ENCODE measurements around the gene IFNB1.

The IFNB1 gene

DNA sequence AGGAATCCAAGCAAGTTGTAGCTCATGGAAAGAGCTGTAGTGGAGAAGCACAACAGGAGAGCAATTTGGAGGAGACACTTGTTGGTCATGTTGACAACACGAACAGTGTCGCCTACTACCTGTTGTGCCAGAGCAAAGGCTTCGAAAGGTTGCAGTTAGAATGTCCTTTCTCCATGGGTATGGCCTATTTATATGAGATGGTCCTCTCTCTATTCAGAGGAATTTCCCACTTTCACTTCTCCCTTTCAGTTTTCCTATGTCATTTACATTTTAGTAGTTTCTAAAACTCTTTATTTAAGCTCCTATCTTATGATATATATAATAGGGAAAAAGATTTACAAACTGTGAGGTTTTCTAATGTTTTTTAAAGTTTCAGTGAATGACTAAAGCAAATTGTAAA is at the start of gene IFNB1:
Gene IFNB1, minus strand, starts transcription at position 162 of the 400 bp plus-strand sequence. Its CDS starts 73 bp downstream, at position 89.
- no peak for DNase-seq (ENCODE audit: low read depth)

DNA sequence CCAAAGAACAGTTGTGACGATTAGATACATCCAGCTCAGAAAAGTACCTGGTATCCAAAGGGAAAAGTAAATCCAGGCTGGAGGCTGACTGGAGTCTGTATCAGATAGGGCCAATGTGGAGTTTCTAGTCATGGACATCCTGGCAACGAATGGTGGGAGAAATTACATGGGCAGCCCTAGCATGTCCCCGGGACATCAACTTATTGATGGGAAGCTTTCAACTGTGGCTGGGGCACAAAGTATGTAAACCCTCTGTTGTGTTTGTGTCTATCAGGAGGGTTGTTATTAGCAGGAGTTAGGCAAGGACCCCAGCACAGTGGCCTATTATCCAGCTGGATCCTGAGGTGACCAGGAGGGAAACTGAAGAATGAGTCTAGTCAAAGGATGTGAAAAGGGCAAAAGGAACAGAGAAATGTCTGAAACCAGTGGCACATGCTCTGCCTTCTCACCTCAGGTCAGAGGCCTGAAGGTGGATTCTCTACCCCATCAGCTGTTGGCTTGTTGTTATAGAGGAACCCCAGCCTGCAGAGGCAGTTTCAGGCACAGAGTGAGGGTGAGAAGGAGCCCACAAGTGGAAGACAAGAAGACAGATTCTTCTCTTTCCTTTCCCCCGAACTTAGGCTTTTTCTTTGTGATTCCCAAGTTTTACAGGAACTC is 44.0 kb upstream of the IFNB1 start:
- no peak for DNase-seq (ENCODE audit: low read depth)

GRCh38 chr9:21121079-21121478 is 43.3 kb upstream of the IFNB1 start:
- no peak for DNase-seq (ENCODE audit: low read depth)

DNA sequence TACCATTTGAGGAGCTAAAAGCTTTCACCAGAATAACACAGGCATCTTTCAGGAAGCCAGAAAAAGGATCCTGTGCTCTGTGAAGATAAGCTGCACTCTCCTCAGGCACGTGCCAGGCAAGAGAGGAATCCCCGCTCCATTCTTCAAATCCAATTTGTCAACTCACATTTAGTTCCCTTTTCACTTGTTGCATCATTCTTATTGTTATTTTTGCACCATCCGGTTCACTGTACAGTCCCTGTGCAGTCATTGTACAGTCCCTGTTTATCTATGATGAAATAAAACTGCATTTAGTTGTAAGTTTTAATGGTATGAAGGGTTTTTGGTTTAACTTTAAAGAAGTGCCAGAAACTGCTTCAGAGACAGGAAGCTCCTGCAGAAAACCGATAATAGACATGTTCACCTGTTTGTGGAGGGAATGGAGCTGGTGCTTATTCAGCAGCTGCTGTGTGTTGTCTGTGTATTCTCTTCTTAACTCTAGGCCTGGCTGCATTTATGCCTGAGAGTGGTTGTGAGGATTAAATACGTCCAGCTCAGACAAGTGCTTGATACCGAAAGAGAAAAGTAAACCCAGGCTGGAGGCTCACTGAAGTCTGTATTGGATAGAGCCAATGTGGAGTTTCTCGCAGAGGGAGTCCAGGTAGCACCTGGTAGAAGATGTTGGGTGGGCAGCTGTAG is 41.5 kb upstream of the IFNB1 start:
- no peak for DNase-seq (ENCODE audit: low read depth)

DNA sequence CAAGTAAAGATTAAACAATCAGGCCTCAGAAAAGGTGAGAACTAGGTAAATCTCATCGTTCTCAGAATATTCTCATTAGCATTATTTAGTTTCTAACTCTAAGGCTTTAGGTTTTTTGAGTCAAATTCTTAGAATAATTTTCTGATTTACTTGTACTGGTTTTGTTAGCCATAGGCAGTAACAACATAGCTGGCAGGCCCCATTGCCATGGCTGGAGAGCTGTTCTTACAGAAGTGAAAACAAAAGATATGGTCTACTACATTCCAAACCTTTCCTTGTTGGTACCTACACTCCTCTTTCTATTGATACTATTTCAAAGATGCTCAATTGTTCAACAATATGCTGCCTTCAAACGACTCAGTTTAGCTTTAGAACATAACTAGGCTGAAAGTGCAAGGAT is 36.6 kb upstream of the IFNB1 start:
- no peak for DNase-seq (ENCODE audit: low read depth)

DNA sequence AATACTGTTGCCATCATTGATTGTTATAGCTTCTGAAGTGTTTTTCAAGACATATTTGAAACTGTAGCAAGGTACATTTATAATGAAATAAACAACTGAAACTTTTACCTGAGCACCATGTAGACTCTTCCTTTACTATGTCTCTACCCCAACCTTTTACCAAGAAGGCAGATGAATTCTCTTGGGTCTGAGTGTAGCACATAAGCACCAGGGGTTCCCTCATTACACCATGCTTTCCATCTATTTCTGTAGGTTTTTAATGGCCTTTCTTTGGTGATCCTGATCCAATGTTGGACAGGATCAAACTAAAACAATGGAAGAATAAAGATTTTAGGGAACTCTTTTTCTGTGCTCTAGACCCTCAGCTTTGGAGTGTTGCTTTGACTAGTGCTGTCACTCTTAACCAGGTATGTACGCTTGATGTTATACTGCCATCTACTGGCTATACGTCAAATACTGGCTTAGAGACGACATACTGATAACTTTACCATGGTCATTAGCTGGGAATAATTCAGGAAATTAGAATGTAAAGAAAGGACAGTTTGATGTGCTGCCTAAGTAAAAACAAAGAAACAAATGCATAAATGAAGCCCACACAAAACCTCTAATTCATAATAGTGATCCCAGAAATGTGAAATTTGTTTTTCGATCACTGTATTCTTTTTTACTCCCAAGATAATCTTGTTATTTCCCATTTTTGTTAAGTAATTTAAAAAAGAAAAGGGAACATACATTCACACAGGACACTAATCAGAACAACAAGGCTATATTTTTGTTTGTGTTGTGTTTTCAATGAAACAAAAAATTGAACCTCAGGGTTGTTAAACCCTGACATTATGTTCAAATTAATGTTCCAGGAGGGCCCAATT is 33.2 kb upstream of the IFNB1 start:
- no peak for DNase-seq (ENCODE audit: low read depth)

DNA sequence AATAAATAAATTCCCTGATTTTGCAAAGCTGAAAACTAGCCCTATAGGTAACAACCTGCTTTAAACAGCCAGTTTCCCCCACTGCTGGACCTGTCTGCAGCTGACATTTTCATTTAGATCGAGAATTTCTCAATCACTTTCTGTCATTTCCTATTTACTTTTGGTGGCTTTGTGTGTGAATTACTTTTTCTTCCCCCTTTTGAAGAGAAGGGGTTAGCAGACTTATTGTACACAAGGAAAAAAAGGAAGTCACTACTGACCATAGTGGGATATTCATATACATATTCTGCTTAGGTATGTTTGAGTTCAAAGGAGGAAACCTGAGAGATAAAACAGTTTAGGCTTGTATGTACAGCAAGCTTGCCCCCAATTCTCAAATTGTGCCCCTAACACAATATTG is 27.0 kb upstream of the IFNB1 start:
- no peak for DNase-seq (ENCODE audit: low read depth)

GRCh38 chr9:21102305-21102704 is 24.6 kb upstream of the IFNB1 start:
- DNase-seq (ENCODE audit: low read depth) = no peak

GRCh38 chr9:21097817-21098216 is 20.1 kb upstream of the IFNB1 start:
- DNase-seq (ENCODE audit: low read depth) = no peak

GRCh38 chr9:21096901-21097255 is 19.1 kb upstream of the IFNB1 start:
- DNase-seq (ENCODE audit: low read depth) = no peak

DNA sequence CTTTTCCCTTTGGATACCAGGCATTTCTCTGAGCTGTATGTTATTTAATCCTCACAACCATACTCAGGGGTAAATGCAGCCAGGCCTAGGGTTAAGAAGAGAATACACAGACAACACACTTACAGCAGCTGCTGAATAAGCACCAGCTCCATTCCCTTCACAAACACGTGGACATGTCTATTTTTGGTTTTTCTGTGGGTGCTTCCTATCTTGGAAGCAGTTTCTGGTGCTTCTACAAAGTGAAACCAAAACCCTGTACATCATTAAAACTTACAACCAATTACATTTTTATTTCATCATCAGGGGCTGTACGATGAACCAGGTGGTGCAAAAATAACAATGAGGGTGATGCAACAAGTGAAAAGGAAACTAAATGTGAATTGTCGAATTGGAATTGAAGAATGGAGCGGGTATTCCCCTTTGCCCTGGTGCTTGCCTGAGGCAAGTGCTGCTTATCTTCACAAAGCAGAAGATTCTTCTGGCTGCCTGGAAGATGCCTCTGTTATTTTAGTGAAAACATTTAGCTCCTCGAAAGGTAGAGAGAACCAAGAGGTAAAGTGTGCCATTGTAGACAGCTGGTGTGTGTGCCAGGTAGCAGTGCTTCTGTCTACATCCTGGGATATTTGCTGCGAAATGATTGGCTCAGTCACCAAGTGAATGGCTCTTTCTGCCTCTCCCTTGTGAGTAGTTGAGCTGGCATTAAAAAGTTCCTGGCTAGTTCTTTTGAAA is 18.6 kb upstream of the IFNB1 start:
- no peak for DNase-seq (ENCODE audit: low read depth)

GRCh38 chr9:21095561-21095960 is 17.8 kb upstream of the IFNB1 start:
- no peak for DNase-seq (ENCODE audit: low read depth)

GRCh38 chr9:21086538-21086937 is 8.8 kb upstream of the IFNB1 start:
- no peak for DNase-seq (ENCODE audit: low read depth)

DNA sequence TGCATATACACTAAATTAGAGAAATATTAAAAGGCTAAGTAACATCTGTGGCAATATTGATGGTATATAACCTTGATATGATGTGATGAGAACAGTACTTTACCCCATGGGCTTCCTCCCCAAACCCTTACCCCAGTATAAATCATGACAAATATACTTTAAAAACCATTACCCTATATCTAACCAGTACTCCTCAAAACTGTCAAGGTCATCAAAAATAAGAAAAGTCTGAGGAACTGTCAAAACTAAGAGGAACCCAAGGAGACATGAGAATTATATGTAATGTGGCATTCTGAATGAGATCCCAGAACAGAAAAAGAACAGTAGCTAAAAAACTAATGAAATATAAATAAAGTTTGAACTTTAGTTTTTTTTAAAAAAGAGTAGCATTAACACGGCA is 7.3 kb upstream of the IFNB1 start:
- DNase-seq (ENCODE audit: low read depth) = no peak

GRCh38 chr9:21084242-21084850 is 6.6 kb upstream of the IFNB1 start:
- DNase-seq (ENCODE audit: low read depth) = no peak

DNA sequence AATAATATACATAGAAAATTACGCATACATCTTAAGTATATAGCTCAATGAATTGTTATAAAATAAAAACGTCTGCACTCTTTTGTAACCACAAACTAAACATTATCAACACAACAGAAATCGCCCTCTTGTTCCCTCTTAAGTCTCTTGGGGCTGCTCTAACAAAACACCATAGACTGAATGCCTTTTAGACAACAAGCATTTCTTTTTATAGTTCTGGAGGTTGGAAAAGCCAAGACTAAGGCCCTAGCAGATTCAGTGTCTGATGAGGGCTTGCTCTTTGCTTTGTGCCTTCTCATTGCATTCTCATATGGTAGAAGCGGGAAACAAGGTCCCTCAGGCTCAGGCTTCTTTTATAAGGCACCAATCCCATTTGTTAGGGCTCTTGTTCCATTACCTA is 4.9 kb upstream of the IFNB1 start:
- DNase-seq (ENCODE audit: low read depth) = no peak

- DNase-seq (ENCODE audit: low read depth) = no peak
These were observed 4.3 kb upstream of the IFNB1 start for GRCh38 chr9:21081999-21082398.

DNA sequence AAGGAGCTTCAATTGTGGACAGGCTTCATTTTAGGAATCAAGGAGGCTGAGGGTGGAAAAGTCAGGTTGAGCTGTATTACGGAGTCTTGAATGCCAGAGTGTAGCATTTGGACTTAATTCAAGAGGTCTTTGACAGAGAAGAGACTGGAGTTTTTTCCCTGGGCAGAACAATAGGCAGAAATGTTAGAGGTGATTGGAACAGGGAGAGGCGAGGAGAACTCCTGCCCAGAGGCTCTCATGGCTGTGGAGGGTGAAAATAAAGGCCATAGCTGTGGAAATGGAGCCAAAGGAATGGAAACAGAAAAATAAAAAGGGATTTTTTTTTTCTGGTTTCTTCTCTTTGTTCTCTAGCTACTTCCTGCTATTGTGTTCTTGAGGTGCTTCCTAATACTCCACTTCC is 3.7 kb upstream of the IFNB1 start:
- no peak for DNase-seq (ENCODE audit: low read depth)

GRCh38 chr9:21080793-21081192 is 3.1 kb upstream of the IFNB1 start:
- no peak for DNase-seq (ENCODE audit: low read depth)

DNA sequence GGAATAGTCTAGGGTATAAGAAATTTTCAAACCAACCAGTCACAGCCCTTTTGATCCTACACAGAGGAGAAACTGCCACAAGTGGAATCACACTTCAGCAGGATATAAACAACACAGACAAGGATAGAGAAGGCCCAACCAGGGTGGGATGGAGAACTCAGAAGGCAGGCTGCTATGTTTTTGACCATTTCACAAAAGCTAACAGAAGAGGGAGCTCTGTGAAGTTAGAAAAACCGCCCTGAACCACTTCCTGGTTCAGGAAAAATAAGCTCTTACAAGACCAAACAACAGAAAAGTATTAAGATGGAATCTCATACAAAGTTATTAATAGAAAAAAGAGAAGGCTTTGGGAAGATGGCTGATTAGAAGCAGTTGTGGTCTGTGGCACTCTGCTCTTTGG is 960 bp upstream of the IFNB1 start:
- DNase-seq (ENCODE audit: low read depth) = no peak

- no peak for DNase-seq (ENCODE audit: low read depth)
These were observed 2.3 kb downstream of the IFNB1 start for GRCh38 chr9:21075484-21075883.

DNA sequence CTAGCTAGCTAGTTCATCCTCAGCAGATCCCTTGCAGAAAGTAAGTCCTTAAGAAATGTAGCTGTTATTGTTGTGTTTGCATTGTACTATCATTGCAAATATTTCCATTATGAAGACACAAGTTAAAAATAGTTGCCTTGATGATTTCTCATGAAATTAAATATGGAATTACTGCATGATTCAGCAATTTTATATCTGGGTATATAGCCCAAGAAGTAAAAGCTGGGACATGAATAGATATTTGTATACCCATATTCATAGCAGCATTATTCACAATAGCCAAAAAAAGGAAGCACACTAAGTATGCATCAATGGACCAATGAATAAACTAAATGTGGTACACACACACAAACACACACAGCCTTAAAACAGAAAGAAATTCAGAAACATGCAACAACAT is 6.8 kb downstream of the IFNB1 start:
- DNase-seq (ENCODE audit: low read depth) = no peak
